GM23248 (cell line): ENCODE measurements around the gene CAMKK1. TPM values are rescaled to one million over a fixed set of nuclear protein-coding genes. Genes with fewer than 3 reads are reported as not detected.

Experiments used
- DNase-seq: peaks from one replicate; pipeline ENCODE4 v3.0.0-alpha.2; 2015
- H2AFZ ChIP-seq: fragments of 200-600 bp; sonication (generic); 2 replicates; pipeline ENCODE4 v1.6.1; 2016; ENCODE audit warnings: antibody characterized with exemption
- H3F3A ChIP-seq: fragments of 200-600 bp; sonication (generic); 2 replicates; pipeline ENCODE4 v1.6.1; 2016; ENCODE audit warnings: mild to moderate bottlenecking, antibody characterized with exemption, mixed run types; ENCODE audit not compliant: insufficient read depth
- H3K27ac ChIP-seq: fragments of 200-600 bp; sonication (generic); 2 replicates; pipeline ENCODE4 v1.5.1; 2016; ENCODE audit warnings: mild to moderate bottlenecking
- H3K27me3 ChIP-seq: fragments of 200-600 bp; sonication (generic); replicated peaks from 2 replicates; pipeline ENCODE4 v1.6.1; 2016; ENCODE audit warnings: mild to moderate bottlenecking; ENCODE audit not compliant: insufficient read depth
- H3K36me3 ChIP-seq: fragments of 200-600 bp; sonication (generic); 2 replicates; pipeline ENCODE4 v1.6.1; 2016; ENCODE audit warnings: low read depth, mild to moderate bottlenecking
- H3K4me1 ChIP-seq: fragments of 200-600 bp; sonication (generic); 2 replicates; pipeline ENCODE4 v1.6.1; 2016; ENCODE audit warnings: mild to moderate bottlenecking; ENCODE audit not compliant: insufficient read depth
- H3K4me2 ChIP-seq: fragments of 200-600 bp; sonication (generic); one replicate; pipeline ENCODE4 v1.6.1; 2016; ENCODE audit warnings: mild to moderate bottlenecking; ENCODE audit not compliant: unreplicated experiment
- H3K4me3 ChIP-seq: fragments of 200-600 bp; sonication (generic); 2 replicates; pipeline ENCODE4 v1.5.1; 2016; ENCODE audit warnings: mild to moderate bottlenecking
- H3K79me2 ChIP-seq: fragments of 200-600 bp; sonication (generic); 2 replicates; pipeline ENCODE4 v1.6.1; 2016; ENCODE audit warnings: mild to moderate bottlenecking; ENCODE audit not compliant: insufficient read depth
- H3K9ac ChIP-seq: fragments of 200-600 bp; sonication (generic); 2 replicates; pipeline ENCODE4 v1.6.1; 2016; ENCODE audit warnings: mild to moderate bottlenecking
- H3K9me2 ChIP-seq: fragments of 200-600 bp; sonication (generic); 2 replicates; pipeline ENCODE4 v1.6.1; 2016; ENCODE audit warnings: mixed run types, mild to moderate bottlenecking, moderate library complexity; ENCODE audit not compliant: insufficient read depth
- H3K9me3 ChIP-seq: fragments of 200-600 bp; sonication (generic); one replicate; pipeline ENCODE4 v1.6.1; 2017; ENCODE audit warnings: low read depth
- H4K20me1 ChIP-seq: fragments of 200-600 bp; sonication (generic); 2 replicates; pipeline ENCODE4 v1.6.0; 2016; ENCODE audit not compliant: insufficient read depth
- EZH2 ChIP-seq: fragments of 200-600 bp; sonication (generic); IDR thresholded peaks from 2 replicates; pipeline ENCODE4 v1.6.1; 2018; ENCODE audit warnings: antibody characterized with exemption, mild to moderate bottlenecking; ENCODE audit not compliant: insufficient read depth, poor library complexity, severe bottlenecking
- EZH2phosphoT487 ChIP-seq: fragments of 200-600 bp; sonication (generic); IDR thresholded peaks from 2 replicates; pipeline ENCODE4 v1.6.1; 2018; ENCODE audit warnings: antibody characterized with exemption, moderate library complexity, mild to moderate bottlenecking, low read depth; ENCODE audit not compliant: insufficient read depth
- WGBS, 2 experiments: methylation state at CpG; one replicate each; pipeline ENCODE4 v1.1.6; 2015 to 2017; ENCODE audit warnings: low lambda C conversion rate in 2 of 2, low coverage in 1 of 2; ENCODE audit errors: missing lambda C conversion rate in 2 of 2; 5-methylcytosine and 5-hydroxymethylcytosine counted together
- in situ Hi-C: fragments of 300-500 bp; cut with MboI; formaldehyde crosslinking; loops from 2 replicates; pipeline ENCODE4 v1.15.0; 2020
- polyA plus RNA-seq: library from polyadenylated mRNA; unstranded; fragments of >200 nt; fragmentation: Nextera tagmentation; extraction: Ambion mirVana; gene quantifications from 2 replicates; pipeline ENCODE4 v1.2.1, GENCODE V29; 2016
- total RNA-seq: library from RNA; depleted of rRNA; stranded (reverse); fragments of >200 nt; shearing (Covaris generic); gene quantifications from 2 replicates; pipeline ENCODE4 v1.2.3, GENCODE V29; 2014

Gene CAMKK1
- total and polyA plus RNA-seq, 2 experiments from 2014 or later, result 4.0 to 4.5 TPM

DNA sequence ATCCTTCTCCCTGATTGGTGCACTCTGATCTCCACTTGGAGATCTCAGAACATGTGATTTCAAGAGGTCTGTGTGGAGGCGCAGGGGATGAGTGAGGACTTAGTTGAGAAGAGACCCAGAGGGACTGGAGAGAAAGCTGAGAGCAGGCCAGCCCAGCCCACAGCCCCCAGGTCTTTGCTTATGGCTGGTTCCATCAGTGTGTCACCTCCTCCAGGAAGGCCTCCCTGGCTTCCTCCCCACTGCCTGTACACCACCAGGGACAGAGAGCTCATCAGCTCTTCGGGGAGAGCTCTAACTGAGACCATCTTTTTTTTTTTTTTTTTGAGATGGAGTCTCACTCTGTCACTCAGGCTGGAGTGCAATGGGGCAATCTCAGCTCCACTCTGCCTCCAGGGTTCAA is 20.0 kb upstream of the CAMKK1 start:
- Histone ChIP-seq H3K36me3 (no peaks in the 10 kb centered on the region), H3K4me3 (no peak overlapping the region), H3K9me3 (no peaks in the 10 kb centered on the region), H3K79me2 (no peaks in the 10 kb centered on the region), H3K9me2 (no peaks in the 10 kb centered on the region), H3K4me2 (no peak overlapping the region), H3K27ac (no peak overlapping the region), H3K27me3 (no peaks in the 10 kb centered on the region), H3K9ac (no peak overlapping the region), H3F3A (no peaks in the 10 kb centered on the region), H4K20me1 (no peaks in the 10 kb centered on the region), H3K4me1 (no peaks in the 10 kb centered on the region), H2AFZ (no peak overlapping the region)
- no peak for DNase-seq
- 79 to 90% methylated on average over 2 of the region's 2 CpGs for WGBS, 2 experiments
- TF ChIP-seq EZH2 (no peak), EZH2phosphoT487 (no peak)
- in situ Hi-C loops, result loop anchor here (10.0 kb wide), 1 partner anchor 92 kb away; no protein-coding TSS in a partner anchor

DNA sequence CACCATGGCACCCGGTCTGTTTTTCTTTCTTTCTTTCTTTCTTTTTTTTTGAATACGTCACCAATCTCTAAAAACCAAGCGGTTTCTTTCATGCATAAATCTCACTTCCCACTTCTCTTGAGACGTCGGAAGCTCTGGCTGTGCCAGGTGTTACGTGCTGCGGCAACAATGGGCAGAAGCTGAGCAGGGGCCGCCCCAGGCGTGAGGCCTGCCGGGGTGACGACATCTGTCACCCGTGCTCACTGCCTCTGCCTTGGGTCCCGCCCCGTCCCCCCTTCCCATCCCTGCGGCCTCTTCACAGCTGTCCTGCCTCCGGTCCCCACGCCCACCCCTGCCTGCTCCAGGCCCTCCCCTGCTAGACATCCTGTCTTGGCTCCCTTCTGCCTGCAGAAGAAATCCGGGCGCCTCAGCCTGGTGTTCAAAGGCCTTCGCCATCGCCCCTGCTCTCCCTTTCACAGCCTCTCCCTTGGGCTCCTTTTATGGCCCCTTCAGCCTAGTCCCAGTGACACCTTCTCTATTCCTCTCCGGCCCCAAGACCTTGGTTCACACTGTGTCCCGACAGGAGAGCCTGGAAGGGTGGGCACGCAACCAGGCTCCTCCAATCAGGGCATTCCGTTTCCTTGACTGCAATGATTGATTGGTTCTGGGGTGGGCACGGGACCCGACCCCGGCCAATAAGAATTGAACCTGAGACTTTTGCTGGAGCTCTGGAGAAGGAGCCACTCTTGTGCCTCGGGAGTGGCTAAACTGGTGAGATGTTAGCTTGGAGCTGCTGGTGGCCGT is 18.6 kb upstream of the CAMKK1 start:
- H3K4me1 ChIP-seq, result no peaks in the 10 kb centered on the region
- H3K9ac ChIP-seq, result no peak overlapping the region
- 61 to 66% methylated on average over 21 to 30 of the region's 30 CpGs for WGBS, 2 experiments
- no peaks in the 10 kb centered on the region for H3K27me3 ChIP-seq
- H3K36me3 ChIP-seq, result no peaks in the 10 kb centered on the region
- no peaks in the 10 kb centered on the region for H3F3A ChIP-seq
- in situ Hi-C loops, result loop anchor here (10.0 kb wide), 1 partner anchor 93 kb away; no protein-coding TSS in a partner anchor
- H3K27ac ChIP-seq, result no peak overlapping the region
- TF ChIP-seq EZH2phosphoT487, result no peak
- no peak for TF ChIP-seq EZH2
- H2AFZ ChIP-seq, result no peak overlapping the region
- H3K4me2 ChIP-seq, result no peak overlapping the region
- H3K9me2 ChIP-seq, result no peaks in the 10 kb centered on the region
- no peak for DNase-seq
- no peak overlapping the region for H3K4me3 ChIP-seq
- no peaks in the 10 kb centered on the region for H3K79me2 ChIP-seq
- H3K9me3 ChIP-seq, result no peaks in the 10 kb centered on the region
- no peaks in the 10 kb centered on the region for H4K20me1 ChIP-seq

DNA sequence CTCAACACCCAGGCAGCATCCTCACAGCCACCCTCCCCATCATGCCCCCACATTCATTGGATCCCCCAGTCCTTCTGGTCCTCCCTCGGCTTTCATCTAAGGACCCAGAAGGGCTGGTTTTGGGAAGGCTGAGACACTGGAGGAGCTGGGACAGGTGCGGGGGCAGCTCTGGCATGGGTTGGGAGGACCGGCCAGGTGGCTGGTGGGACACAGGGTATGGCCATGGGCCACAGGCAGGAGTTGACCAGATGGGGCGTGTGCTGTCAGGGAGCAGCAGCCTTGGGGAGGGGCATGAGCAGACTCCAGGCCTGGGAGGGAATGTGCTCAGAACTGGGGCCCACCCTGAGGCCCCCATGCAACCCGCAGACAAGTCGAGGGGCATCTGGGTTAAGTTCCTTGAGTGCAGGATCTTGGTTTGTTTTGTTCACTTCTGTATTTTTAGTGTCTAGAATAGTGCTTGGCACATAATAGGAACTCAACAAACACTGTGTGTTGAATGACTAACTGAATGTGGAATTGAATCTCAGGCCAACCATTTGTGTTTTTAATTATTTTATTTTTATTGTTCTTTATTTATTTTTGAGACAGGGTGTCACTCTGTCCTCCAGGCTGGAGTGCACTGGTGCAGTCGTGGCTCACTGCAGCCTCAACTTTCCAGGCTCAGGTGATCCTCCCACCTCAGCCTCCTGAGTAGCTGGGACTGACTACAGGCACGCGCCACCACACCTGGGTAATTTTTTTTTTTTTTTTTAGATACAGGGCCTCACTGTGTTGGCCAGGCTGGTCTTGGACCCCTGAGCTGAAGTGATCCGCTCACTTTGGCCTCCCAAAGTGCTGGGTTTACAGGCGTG is 17.8 kb upstream of the CAMKK1 start:
- Histone ChIP-seq H3F3A (no peaks in the 10 kb centered on the region), H3K36me3 (no peaks in the 10 kb centered on the region), H3K27ac (no peak overlapping the region), H3K79me2 (no peaks in the 10 kb centered on the region), H3K4me3 (no peak overlapping the region), H3K9ac (no peak overlapping the region), H4K20me1 (no peaks in the 10 kb centered on the region), H3K9me2 (no peaks in the 10 kb centered on the region), H3K27me3 (no peaks in the 10 kb centered on the region), H3K4me1 (no peaks in the 10 kb centered on the region), H3K4me2 (no peak overlapping the region), H2AFZ (no peak overlapping the region), H3K9me3 (no peaks in the 10 kb centered on the region)
- DNase-seq, result no peak
- no peak for TF ChIP-seq EZH2phosphoT487
- TF ChIP-seq EZH2, result no peak
- in situ Hi-C loops, result loop anchor here (10.0 kb wide), 1 partner anchor 94 kb away; no protein-coding TSS in a partner anchor
- WGBS, 2 experiments, result 67 to 75% methylated on average over 10 to 11 of the region's 11 CpGs

DNA sequence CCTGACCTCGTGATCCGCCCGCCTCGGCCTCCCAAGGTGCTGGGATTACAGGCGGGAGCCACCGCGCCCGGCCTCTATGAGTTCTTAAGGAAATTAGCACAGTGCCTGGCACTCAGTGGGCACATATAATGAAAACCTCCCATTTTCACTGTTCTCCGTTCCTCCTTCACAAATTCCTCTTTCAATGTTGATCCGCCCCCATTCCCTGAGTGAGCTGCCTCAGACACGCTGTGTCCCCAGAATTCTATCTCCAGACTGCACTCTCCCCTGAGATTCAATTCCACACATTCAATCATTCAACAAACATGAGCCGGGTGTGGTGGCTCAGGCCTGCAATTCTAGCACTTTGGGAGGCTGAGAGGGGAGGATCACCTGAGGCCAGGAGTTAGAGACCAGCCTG is 16.4 kb upstream of the CAMKK1 start:
- Histone ChIP-seq H3K9ac (no peak overlapping the region), H4K20me1 (no peaks in the 10 kb centered on the region), H2AFZ (no peak overlapping the region), H3K27ac (no peak overlapping the region), H3K27me3 (no peaks in the 10 kb centered on the region), H3F3A (no peaks in the 10 kb centered on the region), H3K4me3 (no peak overlapping the region), H3K4me1 (no peaks in the 10 kb centered on the region), H3K9me2 (no peaks in the 10 kb centered on the region), H3K79me2 (no peaks in the 10 kb centered on the region), H3K9me3 (no peaks in the 10 kb centered on the region), H3K36me3 (no peaks in the 10 kb centered on the region), H3K4me2 (no peak overlapping the region)
- 92 to 93% methylated on average over 11 to 12 of the region's 12 CpGs for WGBS, 2 experiments
- DNase-seq, result no peak
- no peak for TF ChIP-seq EZH2
- no peak for TF ChIP-seq EZH2phosphoT487
- in situ Hi-C loops, result no loop called here
